ENCODE measurements around the gene SAMD13.
A peak's percentile ranks its signal among the peaks of the same experiment; 100 is the strongest.
"Not testable (repeated sequence)": the region's sequence is repeated elsewhere in the genome, so short reads cannot be mapped to it uniquely, and the experiment has no call there.

Gene SAMD13

DNA sequence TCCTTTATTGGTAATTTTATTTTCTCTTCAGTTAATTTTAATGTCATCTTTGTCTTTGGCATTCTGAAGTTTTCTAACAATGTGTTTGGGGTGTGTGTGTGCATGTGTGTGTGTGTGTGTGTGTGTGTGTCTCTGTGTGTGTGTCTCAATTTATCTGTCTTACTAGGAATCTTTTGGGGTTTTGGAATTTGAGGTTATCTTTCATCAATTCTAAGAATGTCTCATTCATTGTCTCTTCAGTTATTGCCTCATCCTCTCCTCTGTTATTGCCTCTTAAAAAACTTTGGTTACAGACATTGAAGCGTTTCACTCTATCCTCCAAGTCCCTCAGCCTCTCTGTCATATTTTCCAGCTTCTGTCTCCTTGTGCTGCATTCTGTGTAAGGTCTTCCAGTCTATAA lies 18.1 kb upstream of the SAMD13 start:
- no peak for DNase-seq (ENCODE audit: low read depth in 1 of 2, low spot score in 1 of 2)

DNA sequence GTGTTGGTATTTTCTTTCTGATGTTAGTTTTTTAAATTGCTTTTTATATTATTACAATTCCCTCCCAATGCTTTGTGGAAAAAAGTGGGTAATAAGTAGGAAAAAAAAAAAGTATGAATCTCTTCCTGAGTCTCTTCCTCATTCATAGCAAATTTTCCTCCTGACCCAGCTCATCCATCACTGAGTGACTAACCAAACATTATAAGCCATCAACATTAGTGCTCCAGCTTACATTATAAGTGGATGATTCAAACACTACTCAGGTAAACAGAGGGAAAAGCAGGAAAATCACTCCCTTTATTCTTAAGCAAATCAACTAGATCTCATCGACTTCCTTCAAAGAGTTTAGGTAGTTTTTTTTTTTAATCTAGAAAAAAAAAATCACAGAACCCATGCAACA lies 15.4 kb upstream of the SAMD13 start:
- no peak for DNase-seq (ENCODE audit: low read depth in 1 of 2, low spot score in 1 of 2)

DNA sequence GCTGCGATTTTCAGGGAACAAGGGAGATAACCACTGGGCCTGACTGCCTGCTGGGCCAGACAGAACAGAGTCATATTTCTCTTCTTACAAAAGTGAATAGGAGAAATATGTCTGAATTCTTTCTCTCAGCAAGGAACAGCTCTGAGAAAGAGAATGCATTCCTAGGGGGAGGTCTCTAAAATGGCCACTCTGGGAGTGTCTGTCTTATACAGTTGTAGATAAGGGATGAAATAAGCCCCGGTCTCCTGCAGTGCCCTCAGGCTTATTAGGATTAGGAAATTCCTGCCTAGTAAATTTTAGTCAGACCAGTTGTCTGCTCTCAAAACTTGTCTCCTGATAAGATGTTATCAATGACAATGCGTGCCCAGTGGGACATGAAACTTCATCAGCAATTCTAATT lies 14.1 kb upstream of the SAMD13 start:
- not testable (repeated sequence) for DNase-seq (ENCODE audit: low read depth in 1 of 2, low spot score in 1 of 2)

DNA sequence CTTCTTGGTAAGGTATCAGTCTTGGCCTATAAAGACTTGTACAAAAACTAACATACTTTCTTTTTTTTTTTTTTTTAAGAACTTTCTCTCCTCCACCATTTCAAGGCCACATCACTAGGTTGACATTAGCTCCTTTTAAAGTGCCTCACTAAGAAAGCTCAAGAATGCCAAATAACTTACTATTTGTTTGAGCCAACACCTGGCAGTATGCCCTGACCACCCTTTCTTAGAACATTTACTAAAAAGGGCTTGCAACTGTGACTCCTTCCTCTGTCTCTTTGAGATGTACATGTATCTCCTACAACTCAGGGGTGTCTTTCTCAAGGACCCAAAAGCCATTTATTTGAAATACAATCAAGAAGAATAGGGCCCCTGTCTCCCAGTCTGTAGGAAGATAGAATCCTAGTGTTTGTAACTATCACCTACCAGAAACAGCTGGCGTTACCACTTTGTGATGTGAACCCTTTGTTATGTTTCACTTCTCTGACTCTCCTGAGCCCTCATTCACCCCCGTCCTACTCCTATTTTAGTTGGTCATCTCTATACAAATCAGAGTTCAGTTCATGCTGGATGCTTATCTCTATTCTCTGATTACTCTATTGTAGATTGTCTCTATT lies 12.2 kb upstream of the SAMD13 start:
- no peak for DNase-seq (ENCODE audit: low read depth in 1 of 2, low spot score in 1 of 2)

DNA sequence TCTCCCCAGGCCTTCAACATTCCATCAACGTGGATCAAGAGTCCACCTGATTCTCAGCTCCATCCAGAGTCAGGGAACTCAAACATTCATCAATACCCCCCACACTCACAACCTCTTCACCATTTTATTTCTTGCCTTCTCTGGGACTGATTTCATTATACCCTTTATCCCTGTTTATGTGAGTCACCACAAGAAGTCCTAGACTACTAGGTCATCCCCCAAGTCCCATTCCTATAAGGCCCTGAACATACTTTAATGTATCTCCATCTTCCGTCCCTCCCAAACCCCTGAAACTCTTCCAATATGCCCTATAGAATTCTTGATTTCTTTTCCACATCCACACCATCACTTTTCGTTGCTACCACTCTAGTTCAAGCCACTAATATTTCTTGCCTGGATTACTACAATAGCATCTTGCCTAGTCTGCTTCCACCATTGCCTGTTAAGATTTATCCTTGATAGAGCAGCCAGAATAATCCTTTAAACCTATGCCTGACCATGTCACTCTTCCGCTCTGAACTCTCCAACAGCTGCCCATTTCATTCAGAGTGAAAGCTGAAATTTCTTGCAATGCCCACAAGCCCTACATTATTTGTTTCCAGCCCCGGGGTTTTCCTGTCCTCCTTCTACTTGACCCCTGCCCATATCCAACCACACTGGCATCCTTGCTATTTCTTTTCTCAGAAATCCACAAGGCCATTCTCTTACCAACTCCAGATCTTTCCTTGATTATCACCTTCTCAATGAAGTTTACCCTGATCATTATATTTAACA lies 9.4 kb upstream of the SAMD13 start:
- DNase-seq (ENCODE audit: low read depth in 1 of 2, low spot score in 1 of 2), result no peak

DNA sequence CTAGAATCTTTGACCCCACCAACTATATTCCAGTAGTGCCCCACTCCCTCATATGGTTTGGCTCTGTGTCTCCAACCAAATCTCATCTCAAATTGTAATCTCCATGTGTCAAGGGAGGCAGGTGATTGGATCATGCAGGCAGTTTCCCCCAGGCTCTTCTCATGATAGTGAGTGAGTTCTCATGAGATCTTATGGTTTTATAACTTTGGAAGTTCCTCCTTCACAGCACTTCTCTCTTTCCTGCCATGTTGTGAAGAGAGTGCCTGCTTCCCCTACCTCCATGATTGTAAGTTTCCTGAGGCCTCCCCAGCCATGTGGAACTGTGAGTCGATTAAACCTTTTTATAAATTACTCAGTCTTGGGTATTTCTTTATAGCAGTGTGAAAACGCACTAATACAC lies 7.7 kb upstream of the SAMD13 start:
- no peak for DNase-seq (ENCODE audit: low read depth in 1 of 2, low spot score in 1 of 2)

DNA sequence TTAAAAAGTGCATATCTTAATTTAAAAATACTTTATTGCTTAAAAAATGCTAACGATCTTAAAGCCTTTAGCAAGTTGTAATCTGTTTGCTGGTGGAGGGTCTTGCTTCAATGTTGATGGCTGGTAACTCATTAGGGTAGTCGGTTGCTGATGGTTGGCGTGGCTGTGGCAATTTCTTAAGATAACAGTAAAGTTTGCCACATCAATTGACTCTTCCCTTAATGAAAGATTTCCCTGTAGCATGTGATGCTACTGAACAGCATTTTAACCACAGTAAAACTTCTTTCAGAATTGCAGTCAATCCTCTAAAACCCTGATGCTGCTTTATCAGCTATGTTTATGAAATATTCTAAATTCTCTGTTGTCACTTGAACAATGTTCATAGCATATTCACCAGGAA lies 6.8 kb upstream of the SAMD13 start:
- no peak for DNase-seq (ENCODE audit: low read depth in 1 of 2, low spot score in 1 of 2)

DNA sequence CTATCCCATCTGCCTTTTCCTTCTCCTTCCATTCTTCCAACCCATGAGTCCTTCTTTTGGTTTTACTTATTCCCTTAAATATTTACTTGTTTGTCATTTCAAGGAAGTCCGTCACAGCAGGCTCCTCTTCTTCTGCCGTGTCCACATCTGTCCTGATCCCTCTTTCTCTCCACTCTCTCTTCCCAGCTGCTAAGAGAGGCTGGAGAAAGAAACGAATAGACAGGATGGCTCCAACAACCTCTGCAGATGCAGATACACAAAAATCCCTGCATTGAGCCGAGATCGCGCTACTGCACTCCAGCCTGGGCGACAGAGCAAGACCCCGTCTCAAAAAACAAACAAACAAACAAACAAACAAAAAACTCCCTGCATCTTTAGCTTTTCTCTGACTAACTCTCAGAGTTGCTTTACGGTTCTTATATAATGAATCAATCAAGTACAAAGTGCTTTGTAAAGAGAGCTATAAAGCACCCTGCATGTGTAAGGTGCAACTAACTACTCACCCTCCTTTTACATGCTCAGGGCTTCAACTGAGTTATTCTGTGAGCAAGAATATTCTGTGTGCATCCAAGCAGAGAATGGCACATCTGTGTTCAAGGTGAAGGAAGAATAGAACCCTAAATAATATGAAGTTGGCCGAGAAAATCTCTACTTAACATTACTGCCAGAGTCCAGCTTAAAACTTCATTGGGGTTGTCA lies 3.8 kb upstream of the SAMD13 start:
- DNase-seq (ENCODE audit: low read depth in 1 of 2, low spot score in 1 of 2), result no peak

DNA sequence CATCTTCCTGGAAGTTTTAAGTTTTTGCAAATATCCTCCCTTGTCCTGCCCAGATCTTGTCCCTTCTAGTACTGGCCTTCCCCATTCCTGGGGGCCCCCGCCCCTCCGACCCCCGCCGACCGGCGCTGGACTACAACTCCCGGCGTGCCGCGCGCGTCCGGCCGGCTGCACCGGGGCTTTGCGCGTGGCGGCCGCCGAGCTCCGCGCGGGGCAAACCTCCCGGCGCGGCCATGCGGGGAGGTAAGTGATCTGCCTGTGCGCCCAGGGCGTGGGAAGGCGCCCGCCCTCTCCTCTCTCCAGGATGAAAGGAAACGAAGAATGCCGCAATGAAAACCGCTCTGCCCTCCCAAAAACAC lies 3.2 kb upstream of the SAMD13 start:
- peak; percentile 9 to 21 for DNase-seq (ENCODE audit: low read depth in 1 of 2, low spot score in 1 of 2)

DNA sequence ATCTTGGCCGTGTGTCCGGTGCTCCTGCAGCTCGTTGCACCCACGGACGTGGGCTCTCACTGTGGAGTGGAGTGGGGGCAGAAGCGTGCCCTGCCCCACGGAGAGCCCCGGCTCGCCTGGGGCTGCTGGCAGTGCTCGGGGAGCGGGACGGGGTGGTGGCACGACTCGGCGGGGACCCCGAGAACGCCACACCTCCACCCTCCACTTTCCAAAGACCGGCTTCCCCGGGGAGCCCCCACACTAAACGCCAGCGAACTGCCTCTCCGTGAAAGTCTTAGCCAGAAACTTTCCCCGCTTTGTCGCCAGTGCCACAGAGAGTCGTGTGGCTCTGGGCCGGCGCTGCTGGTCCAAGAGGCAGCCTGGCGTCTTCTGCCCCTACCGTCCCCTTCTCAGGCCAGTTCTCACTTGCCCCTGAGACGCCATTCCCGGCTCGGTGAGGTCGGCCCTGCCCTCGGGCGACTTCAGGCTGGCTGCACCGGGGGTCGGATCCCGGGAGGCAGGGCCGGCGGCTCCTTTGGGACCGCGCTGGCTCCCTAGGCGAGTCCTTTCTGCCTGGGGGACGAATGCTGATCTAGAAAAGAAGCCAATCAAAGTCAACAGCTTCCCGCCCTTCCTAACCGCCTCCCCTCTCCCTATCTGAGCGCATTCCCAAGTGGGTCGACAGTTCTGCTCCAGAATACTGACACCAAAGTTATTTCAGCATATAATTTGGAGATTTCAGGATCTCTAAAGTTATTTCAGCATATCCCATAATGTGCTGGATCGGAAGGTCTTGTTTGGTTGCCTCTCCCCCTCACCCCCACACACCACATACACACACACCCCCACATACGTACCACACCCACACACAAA lies 2.6 kb upstream of the SAMD13 start:
- peak in 1 of 2 donors; percentile 2 for DNase-seq (ENCODE audit: low read depth in 1 of 2, low spot score in 1 of 2)

DNA sequence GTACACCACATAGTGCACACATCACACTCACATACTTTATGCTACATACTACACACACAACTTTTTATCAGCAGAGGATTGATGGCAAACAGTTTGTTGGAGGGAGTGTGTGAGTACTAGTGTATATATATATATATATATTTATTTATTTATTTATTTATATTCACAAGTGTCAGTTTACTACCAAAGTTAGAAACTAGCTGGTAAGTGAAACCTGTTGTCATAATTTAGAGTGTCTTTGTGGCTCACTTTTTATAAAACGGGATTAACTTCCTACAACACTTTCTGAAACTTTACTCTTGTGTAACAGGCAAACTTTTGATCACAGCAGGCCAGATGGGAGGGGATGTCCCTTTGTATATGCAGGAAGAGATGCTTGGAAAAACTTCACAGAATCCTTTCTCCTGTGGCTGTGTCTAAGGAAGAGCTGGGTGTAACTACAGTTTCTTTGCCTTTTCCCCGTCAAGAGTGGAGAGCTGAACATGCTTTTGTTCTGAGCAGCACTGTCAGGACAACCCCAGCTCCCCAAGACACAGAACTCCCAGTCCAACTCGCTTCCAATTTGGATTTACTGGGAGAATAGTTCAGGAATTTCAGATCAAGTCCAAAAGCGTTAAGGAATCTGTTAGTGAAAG lies 1.9 kb upstream of the SAMD13 start:
- DNase-seq (ENCODE audit: low read depth in 1 of 2, low spot score in 1 of 2), result no peak

DNA sequence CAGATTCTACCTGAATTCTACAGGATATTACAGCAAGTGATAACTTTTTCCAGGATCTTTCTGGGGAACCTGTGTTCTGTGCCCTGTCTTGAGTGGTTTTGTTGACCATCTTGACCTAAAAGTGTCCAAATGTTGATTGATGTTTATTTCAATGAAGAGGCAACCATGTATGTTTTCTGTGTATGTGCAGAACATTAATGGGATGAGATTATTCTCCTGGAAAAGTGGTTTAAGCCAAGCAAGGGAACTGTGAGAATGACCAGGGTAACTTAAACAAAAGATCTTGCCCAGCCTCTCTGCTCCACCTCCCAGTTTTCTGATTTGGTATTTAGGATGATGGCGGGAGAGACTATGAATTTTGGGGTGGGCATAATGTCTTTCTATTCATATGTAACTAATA lies 1.0 kb upstream of the SAMD13 start:
- no peak for DNase-seq (ENCODE audit: low read depth in 1 of 2, low spot score in 1 of 2)

DNA sequence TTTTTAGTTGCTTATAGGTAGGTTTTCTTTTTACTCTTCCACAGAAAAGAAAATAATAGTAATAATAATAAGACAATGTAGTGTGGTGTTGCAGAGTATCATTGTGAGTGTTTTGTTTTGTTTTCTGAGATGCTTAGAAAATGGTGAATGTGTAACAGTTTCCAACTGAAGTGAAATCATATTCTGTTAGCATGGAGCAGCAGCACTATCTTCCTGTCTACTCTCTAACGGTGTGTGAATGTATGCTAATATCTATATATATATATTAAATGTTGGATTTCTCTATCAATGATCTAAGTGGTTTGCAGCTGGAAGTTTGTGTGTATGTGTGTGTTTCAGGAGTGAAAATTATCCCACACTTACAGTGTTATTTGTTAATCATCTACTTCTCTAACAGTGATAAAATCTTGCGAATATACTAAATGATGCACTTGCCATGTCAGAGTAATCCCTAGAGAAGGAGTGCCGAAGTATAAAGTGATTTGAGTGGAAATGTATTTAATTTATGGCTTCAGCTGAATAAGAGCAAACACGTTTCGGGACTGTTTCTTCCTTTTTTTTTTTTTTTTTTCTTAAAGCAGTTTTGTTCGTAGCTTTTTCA lies 377 bp downstream of the SAMD13 start:
- DNase-seq (ENCODE audit: low read depth in 1 of 2, low spot score in 1 of 2), result no peak

DNA sequence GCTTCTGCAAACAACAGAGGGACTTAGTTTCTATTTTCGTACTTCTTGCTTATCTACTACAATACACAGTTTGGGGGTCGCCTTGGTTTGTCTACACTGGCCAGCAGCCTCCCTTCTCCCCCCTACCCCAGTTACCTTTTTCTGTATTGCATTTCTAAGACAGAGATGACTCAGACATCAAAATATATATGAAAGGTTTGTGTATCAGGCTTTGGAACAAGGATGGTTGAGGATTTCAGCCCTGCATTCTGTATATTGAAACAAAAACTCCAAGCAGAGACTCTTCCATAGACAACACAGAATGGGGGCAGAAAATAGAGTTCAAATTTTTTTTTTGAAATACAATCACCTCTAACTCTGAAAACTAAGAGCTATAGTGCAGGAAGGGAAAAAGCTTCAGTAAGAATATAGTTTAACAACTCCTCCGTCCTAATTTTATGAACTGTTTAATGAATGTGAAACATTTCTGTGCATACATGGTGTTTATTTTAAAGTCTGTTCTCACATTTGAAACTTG lies 1.9 kb downstream of the SAMD13 start:
- DNase-seq (ENCODE audit: low read depth in 1 of 2, low spot score in 1 of 2), result no peak

DNA sequence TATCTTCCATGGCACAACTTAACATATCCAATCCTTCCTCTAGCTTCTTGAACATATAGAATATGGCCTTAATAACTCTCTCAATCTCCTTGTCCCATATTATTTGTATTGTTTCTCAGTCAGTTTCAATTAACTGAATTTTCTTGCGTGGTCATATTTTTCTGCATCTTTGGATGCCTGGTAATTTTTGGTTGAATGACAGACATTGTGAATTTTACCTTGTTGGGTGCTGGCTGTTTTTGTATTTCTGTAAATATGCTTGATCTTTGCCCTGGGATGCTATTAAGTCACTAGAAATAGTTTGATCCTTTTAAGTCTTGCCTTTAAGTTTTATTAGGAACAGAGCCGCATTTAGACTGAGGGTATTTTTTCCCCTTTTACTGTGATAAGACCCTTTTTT lies 5.9 kb downstream of the SAMD13 start:
- DNase-seq (ENCODE audit: low read depth in 1 of 2, low spot score in 1 of 2), result no peak

DNA sequence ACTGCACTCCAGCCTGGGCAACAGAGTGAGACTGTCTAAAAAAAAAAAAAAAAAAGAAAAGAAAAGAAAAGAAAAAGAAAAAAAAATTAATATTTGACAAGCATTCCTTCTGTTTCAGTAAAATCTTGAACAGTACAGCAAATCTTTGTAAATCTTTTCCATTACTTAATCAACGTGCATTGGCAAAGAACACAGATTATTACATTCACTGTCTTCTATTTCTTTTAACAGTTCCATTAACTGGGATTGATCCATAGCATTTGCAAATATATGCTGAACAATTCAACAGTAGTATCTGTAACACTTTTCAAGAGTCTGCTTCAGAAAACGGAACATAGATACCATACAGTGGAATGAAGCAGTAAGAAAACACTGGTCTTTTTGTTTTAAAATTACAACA lies 9.8 kb downstream of the SAMD13 start:
- no peak for DNase-seq (ENCODE audit: low read depth in 1 of 2, low spot score in 1 of 2)

DNA sequence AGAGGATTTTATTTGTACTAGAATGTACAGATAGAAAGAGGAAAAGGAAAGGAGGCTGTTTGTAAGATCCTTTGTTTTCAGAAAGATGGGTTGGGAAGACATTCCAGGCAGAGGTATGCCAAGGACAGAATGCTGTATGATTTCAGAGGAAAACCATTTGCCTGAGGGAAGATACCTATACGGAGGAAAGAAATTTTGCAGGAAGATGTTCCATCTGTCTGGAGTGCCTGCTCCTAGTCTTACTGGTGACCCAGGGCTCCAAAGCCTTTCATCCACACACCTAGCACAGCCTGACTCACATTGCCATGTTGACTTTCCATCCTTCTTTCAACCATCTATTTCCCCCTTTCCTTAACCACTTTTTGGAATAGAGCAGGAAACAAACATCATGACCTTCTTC lies 18.2 kb downstream of the SAMD13 start:
- no peak for DNase-seq (ENCODE audit: low read depth in 1 of 2, low spot score in 1 of 2)

DNA sequence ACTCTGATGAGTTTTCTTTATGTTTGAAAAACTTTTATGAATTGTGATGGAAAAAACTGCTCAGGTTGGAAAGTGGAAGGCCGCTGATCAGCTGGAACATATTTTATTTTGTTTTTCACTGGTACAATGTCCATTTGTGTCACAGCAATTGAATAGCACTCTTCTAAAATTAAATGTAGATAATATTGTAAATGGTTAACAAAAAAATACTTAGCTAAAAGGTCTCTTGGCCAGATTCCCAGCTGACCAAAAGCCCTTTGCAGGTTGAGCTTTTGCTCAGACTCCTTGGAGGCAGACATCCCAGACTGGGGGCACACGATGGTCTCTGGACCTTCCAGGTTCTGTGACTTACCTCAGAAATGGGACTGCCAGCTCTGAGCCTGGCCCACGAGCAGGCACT lies 26.3 kb downstream of the SAMD13 start:
- DNase-seq (ENCODE audit: low read depth in 1 of 2, low spot score in 1 of 2), result no peak

DNA sequence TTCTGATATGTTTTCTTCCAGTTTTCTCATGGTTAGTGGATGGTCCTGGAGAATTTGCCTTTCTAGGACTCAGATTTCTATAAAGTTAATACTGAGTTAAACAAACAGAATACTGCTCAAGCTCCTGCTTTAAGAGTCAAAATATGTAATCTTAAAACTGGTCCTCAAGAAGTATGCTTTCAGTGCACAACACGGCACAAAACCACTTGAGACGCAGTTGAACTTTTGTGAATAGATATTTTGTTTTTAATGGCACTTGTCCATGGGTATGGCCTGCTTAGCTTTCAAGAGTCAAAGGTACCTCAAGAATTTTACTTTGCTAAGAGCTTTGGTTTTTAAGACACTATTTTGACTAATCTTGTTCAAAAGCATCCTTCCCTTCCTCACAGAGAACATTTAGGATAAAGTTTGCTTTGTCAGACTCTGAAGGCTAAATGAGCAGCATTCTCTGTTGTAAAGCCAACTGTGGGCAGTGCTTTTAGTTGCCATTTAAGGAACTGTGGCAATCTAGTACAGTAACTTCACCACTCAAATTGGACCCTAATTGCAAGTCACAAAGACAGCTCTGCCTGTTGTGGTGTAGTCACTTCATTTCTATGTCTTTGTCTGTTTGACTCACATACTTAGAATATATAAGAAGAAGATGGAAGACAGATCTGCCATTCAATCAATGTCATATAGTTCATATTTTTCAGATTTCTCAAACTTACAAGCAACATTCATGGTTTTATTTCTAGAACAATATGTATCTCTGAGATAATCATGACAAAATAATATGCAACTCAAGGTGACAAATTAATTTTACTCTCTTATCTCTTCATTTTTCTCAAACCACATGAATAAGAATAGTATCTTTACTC lies 28.8 kb downstream of the SAMD13 start:
- no peak for DNase-seq (ENCODE audit: low read depth in 1 of 2, low spot score in 1 of 2)

DNA sequence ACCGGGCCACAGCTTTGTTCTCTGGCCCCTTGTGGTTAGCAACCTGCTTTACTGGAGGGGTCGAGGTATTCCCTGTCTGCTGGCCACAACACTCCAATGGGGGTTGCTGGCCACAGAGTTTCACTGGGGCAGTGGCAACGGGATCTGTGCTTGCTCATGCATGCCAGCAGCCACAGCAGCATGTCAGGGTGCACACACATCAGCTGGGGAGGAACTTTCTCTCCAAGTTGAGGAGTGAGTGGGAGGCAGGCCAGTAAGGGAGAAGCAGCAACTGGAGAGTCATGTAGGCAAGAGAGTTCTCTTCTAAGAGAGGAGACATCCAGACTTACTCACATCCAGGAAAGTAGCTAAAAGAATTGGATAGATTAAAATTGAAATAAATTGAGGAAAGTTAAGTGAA lies 38.0 kb downstream of the SAMD13 start:
- no peak for DNase-seq (ENCODE audit: low read depth in 1 of 2, low spot score in 1 of 2)
